ENCODE data around the gene ADAM30. TPM values are rescaled to one million over a fixed set of nuclear protein-coding genes. Genes with fewer than 3 reads are reported as not detected.
"Not testable (repeated sequence)": the region's sequence is repeated elsewhere in the genome, so short reads cannot be mapped to it uniquely, and the experiment has no call there.

The ADAM30 gene
- total and polyA plus RNA-seq, 11 donors: not detected

GRCh38 chr1:119858126-119858525 lies 38.2 kb downstream of the ADAM30 start:
- ATAC-seq (no peak), DNase-seq (no peak)
- Histone ChIP-seq H3K36me3 (no peaks in the 10 kb centered on the region), H3K4me3 (no peak overlapping the region), H3K9me3 (no peaks in the 10 kb centered on the region), H3K27me3 (peaks cover 0 to 10% (median 0%) of the 10 kb centered on the region in 9 donors), H3K27ac (no peak overlapping the region), H3K4me1 (peaks cover 0 to 10% (median 0%) of the 10 kb centered on the region in 12 donors)
- WGBS, 4 donors: 79 to 85% (median 83%) methylated on average over 2 of the region's 2 CpGs
- intact Hi-C loops (cut with DNase I): no loop called here
- no peak for TF ChIP-seq POLR2A (IDR thresholded peaks at IDR 0.05)
- no peak for TF ChIP-seq CTCF (IDR thresholded peaks at IDR 0.05)

DNA sequence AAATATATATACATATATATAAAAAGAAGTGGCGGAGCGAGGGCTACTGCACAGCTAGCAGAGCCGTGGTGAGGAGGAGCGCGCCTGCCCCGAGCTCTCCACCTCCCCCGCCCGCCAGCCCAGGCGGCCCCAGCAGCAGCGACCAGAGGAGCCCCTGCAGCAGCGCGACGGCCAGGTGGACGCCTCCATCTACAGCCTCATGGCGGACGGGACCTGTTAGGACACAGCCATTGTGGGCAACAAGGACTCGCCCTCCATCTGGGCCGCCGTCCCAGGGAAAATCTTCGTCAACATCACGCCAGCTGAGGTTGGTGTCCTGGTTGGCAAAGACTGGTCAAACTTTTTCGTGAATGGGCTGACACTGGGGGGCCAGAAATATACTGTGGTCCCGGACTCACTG lies 43.2 kb downstream of the ADAM30 start:
- H3K27ac ChIP-seq: no peak overlapping the region
- H3K36me3 ChIP-seq: no peaks in the 10 kb centered on the region
- ATAC-seq: no peak
- WGBS, 4 donors: 91 to 94% (median 92%) methylated on average over 17 to 23 of the region's 23 CpGs
- H3K4me3 ChIP-seq: no peak overlapping the region
- no peak for TF ChIP-seq CTCF (IDR thresholded peaks at IDR 0.05)
- TF ChIP-seq POLR2A (IDR thresholded peaks at IDR 0.05): no peak
- no peaks in the 10 kb centered on the region for H3K9me3 ChIP-seq
- no peaks in the 10 kb centered on the region for H3K4me1 ChIP-seq
- intact Hi-C loops (cut with DNase I): no loop called here
- no peaks in the 10 kb centered on the region for H3K27me3 ChIP-seq
- peak in 1 of 5 donors; percentile 60 for DNase-seq

DNA sequence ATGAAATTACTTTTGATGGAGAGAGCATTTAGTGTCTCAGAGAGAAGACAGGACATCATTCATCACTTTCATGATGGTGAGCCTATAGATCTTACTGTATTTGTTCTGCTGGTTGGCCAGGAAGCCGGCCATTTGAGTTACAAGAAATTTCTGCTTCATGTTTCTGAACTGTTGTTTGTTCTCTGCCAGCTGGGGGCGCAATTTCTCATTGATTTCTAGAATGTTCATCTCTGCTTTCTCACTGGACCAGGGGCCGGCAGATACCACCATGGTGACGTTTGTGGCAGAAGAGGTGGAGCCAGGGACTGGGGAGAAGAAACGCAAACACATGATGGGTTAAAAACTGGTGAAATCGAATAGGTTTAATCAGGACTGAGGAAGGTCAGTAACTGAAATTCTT lies 52.1 kb downstream of the ADAM30 start:
- H3K4me3 ChIP-seq; H3K27ac ChIP-seq; H3K36me3 ChIP-seq; H3K27me3 ChIP-seq; ATAC-seq; H3K9me3 ChIP-seq; H3K4me1 ChIP-seq; intact Hi-C loops (cut with DNase I); DNase-seq: not testable (repeated sequence)
- WGBS, 4 donors: 57 to 75% (median 62%) methylated on average over 6 of the region's 6 CpGs
- peak in 1 of 12 donors; percentile 6 for TF ChIP-seq CTCF (IDR thresholded peaks at IDR 0.05)

Other genes with a start within 250 kb of the ADAM30 start
- 10 to 100 TPM in 6 of 9 donors, 1 to 10 TPM in 3; 7.8 to 14.0 (median 10.9) TPM for gene ZNF697, start 248.2 kb downstream of the ADAM30 start, total RNA-seq
- 1 to 10 TPM; 2.8 to 6.9 TPM for gene ZNF697, start 248.2 kb downstream of the ADAM30 start, polyA plus RNA-seq
- gene PHGDH, start 184.6 kb downstream of the ADAM30 start, total RNA-seq: 10 to 100 TPM in 2 of 9 donors, 1 to 10 TPM in 7; 2.8 to 39.6 (median 5.2) TPM
- 10 to 100 TPM in 1 of 2 donors, 1 to 10 TPM in 1; 3.0 to 16.5 TPM for gene PHGDH, start 184.6 kb downstream of the ADAM30 start, polyA plus RNA-seq
- 100 to 1,000 TPM in 2 of 9 donors, 10 to 100 TPM in 3, 1 to 10 TPM in 3, under 1 TPM in 1; 0.42 to 504 (median 15.5) TPM for gene HMGCS2, start 127.6 kb downstream of the ADAM30 start, total RNA-seq
- 10 to 100 TPM in 1 of 2 donors, under 1 TPM in 1; 0.97 to 46.9 TPM for gene HMGCS2, start 127.6 kb downstream of the ADAM30 start, polyA plus RNA-seq
- gene REG4, start 85.1 kb downstream of the ADAM30 start, total RNA-seq: not detected
- under 1 TPM in 1 of 2 donors, not detected in 1; 0.07 TPM for gene REG4, start 85.1 kb downstream of the ADAM30 start, polyA plus RNA-seq
- gene NOTCH2, start 173.1 kb upstream of the ADAM30 start, total RNA-seq: 10 to 100 TPM; 16.3 to 68.7 (median 26.5) TPM
- gene NOTCH2, start 173.1 kb upstream of the ADAM30 start, polyA plus RNA-seq: 10 to 100 TPM in 1 of 2 donors, 1 to 10 TPM in 1; 4.6 to 20.7 TPM

Measured in heart left ventricle (tissue), 16 donors.